Neural progenitor cell (in vitro differentiated cells): ENCODE data around the gene PFKFB4. TPM values are rescaled to one million over a fixed set of nuclear protein-coding genes. Genes with fewer than 3 reads are reported as not detected.

Experiments
- DNase-seq: peaks from one replicate; pipeline ENCODE4 v3.0.0-alpha.2; 2016; ENCODE audit warnings: low spot score
- H2AFZ ChIP-seq: fragments of 200-600 bp; sonication (generic); replicated peaks from 2 replicates; pipeline ENCODE4 v1.6.1; 2016; ENCODE audit warnings: antibody characterized with exemption
- H3F3A ChIP-seq: fragments of 200-600 bp; sonication (generic); 2 replicates; pipeline ENCODE4 v1.6.1; 2016; ENCODE audit warnings: antibody characterized with exemption, low read depth
- H3K27ac ChIP-seq: fragments of 200-600 bp; sonication (generic); 2 replicates; pipeline ENCODE4 v1.5.1; 2016; ENCODE audit warnings: mild to moderate bottlenecking
- H3K27me3 ChIP-seq: fragments of 200-600 bp; sonication (generic); 2 replicates; pipeline ENCODE4 v1.6.1; 2016; ENCODE audit warnings: mild to moderate bottlenecking, moderate library complexity
- H3K36me3 ChIP-seq: fragments of 200-600 bp; sonication (generic); 2 replicates; pipeline ENCODE4 v1.5.1; 2016
- H3K4me1 ChIP-seq: fragments of 200-600 bp; sonication (generic); 2 replicates; pipeline ENCODE4 v1.6.1; 2016; ENCODE audit warnings: mixed run types
- H3K4me2 ChIP-seq: fragments of 200-600 bp; sonication (generic); 2 replicates; pipeline ENCODE4 v1.6.1; 2016
- H3K4me3 ChIP-seq: fragments of 200-600 bp; sonication (generic); 2 replicates; pipeline ENCODE4 v1.5.1; 2016
- H3K79me2 ChIP-seq: fragments of 200-600 bp; sonication (generic); 2 replicates; pipeline ENCODE4 v1.6.1; 2016; ENCODE audit warnings: low read depth
- H3K9ac ChIP-seq: fragments of 200-600 bp; sonication (generic); 2 replicates; pipeline ENCODE4 v1.6.1; 2016
- H3K9me3 ChIP-seq: fragments of 200-600 bp; sonication (generic); 2 replicates; pipeline ENCODE4 v1.5.1; 2016; ENCODE audit warnings: low read depth
- H4K20me1 ChIP-seq: fragments of 200-600 bp; sonication (generic); 2 replicates; pipeline ENCODE4 v1.6.1; 2016; ENCODE audit warnings: low read depth
- H3K27ac Mint-ChIP-seq: 3 replicates; pipeline ENCODE4 v1.8.0; 2021; ENCODE audit warnings: mixed read lengths
- H3K27me3 Mint-ChIP-seq: 2 replicates; pipeline ENCODE4 v1.8.0; 2022; ENCODE audit warnings: low read depth, mild to moderate bottlenecking, inconsistent platforms, moderate library complexity, mixed read lengths; ENCODE audit not compliant: insufficient read depth
- H3K36me3 Mint-ChIP-seq: 3 replicates; pipeline ENCODE4 v1.8.0; 2021; ENCODE audit warnings: mixed read lengths
- H3K4me1 Mint-ChIP-seq: 3 replicates; pipeline ENCODE4 v1.8.0; 2021; ENCODE audit warnings: mixed read lengths
- H3K4me3 Mint-ChIP-seq: 3 replicates; pipeline ENCODE4 v1.8.0; 2021; ENCODE audit warnings: mild to moderate bottlenecking, moderate library complexity, mixed read lengths
- H3K9me3 Mint-ChIP-seq: 3 replicates; pipeline ENCODE4 v1.8.0; 2020; ENCODE audit warnings: mixed read lengths
- CTCF ChIP-seq: fragments of 200-600 bp; sonication (generic); IDR thresholded peaks from 2 replicates; pipeline ENCODE4 v1.5.1; 2017; ENCODE audit warnings: antibody characterized with exemption, mild to moderate bottlenecking
- EZH2 ChIP-seq: fragments of 200-600 bp; sonication (generic); IDR thresholded peaks from 2 replicates; pipeline ENCODE4 v1.6.1; 2017; ENCODE audit warnings: antibody characterized with exemption, mild to moderate bottlenecking, moderate library complexity
- EZH2phosphoT487 ChIP-seq: fragments of 200-600 bp; sonication (generic); IDR thresholded peaks from 2 replicates; pipeline ENCODE4 v1.6.1; 2017; ENCODE audit warnings: antibody characterized with exemption
- total RNA-seq: library from RNA; depleted of rRNA; stranded (reverse); fragments of >200 nt; gene quantifications from 2 replicates; pipeline ENCODE4 v1.2.3, GENCODE V29; 2015; ENCODE audit warnings: low replicate concordance

PFKFB4 gene
- total RNA-seq, 1 donor from 2014 or later = 59.5 TPM

GRCh38 chr3:48575366-48575765 is 18.8 kb upstream of the PFKFB4 start:
- Histone ChIP-seq H3K27ac (no peak overlapping the region), H2AFZ (no peak overlapping the region), H3K4me2 (no peak overlapping the region), H3K4me3 (no peak overlapping the region), H3K79me2 (no peaks in the 10 kb centered on the region), H4K20me1 (no peaks in the 10 kb centered on the region), H3F3A (no peaks in the 10 kb centered on the region), H3K36me3 (no peaks in the 10 kb centered on the region), H3K27me3 (no peaks in the 10 kb centered on the region), H3K4me1 (no peaks in the 10 kb centered on the region), H3K9me3 (no peaks in the 10 kb centered on the region), H3K9ac (no peak overlapping the region)
- TF ChIP-seq EZH2 = no peak
- H3K4me1 Mint-ChIP-seq = no peaks in the 10 kb centered on the region
- no peaks in the 10 kb centered on the region for H3K9me3 Mint-ChIP-seq
- peaks cover 16% of the 10 kb centered on the region for H3K36me3 Mint-ChIP-seq
- H3K27me3 Mint-ChIP-seq = peaks cover 5% of the 10 kb centered on the region
- H3K27ac Mint-ChIP-seq = no peak overlapping the region
- DNase-seq = no peak
- no peak overlapping the region for H3K4me3 Mint-ChIP-seq

GRCh38 chr3:48573973-48574585 is 17.5 kb upstream of the PFKFB4 start:
- Histone ChIP-seq H3K27ac (no peak overlapping the region), H3K36me3 (no peaks in the 10 kb centered on the region), H3K4me2 (no peak overlapping the region), H3K4me3 (no peak overlapping the region), H3K4me1 (no peaks in the 10 kb centered on the region), H3F3A (no peaks in the 10 kb centered on the region), H3K79me2 (no peaks in the 10 kb centered on the region), H2AFZ (no peak overlapping the region), H3K9me3 (no peaks in the 10 kb centered on the region), H3K9ac (no peak overlapping the region), H4K20me1 (no peaks in the 10 kb centered on the region), H3K27me3 (no peaks in the 10 kb centered on the region)
- no peak for DNase-seq
- H3K27ac Mint-ChIP-seq = peak overlapping the region; percentile 97
- peaks cover 5% of the 10 kb centered on the region for H3K27me3 Mint-ChIP-seq
- no peaks in the 10 kb centered on the region for H3K4me1 Mint-ChIP-seq
- TF ChIP-seq EZH2phosphoT487 = no peak
- TF ChIP-seq CTCF = no peak
- no peak for TF ChIP-seq EZH2
- H3K4me3 Mint-ChIP-seq = peak overlapping the region; percentile 56
- H3K9me3 Mint-ChIP-seq = no peaks in the 10 kb centered on the region
- H3K36me3 Mint-ChIP-seq = peaks cover 12% of the 10 kb centered on the region

GRCh38 chr3:48572517-48572916 is 15.9 kb upstream of the PFKFB4 start:
- Mint-ChIP-seq H3K27ac (no peak overlapping the region), H3K4me1 (no peaks in the 10 kb centered on the region), H3K4me3 (no peak overlapping the region), H3K36me3 (peaks cover 11% of the 10 kb centered on the region), H3K9me3 (no peaks in the 10 kb centered on the region), H3K27me3 (peaks cover 5% of the 10 kb centered on the region)
- Histone ChIP-seq H4K20me1 (no peaks in the 10 kb centered on the region), H3K27me3 (no peaks in the 10 kb centered on the region), H2AFZ (no peak overlapping the region), H3K4me3 (no peak overlapping the region), H3K4me2 (no peak overlapping the region), H3K4me1 (no peaks in the 10 kb centered on the region), H3K79me2 (no peaks in the 10 kb centered on the region), H3K9ac (no peak overlapping the region), H3K27ac (no peak overlapping the region), H3K9me3 (no peaks in the 10 kb centered on the region), H3F3A (no peaks in the 10 kb centered on the region), H3K36me3 (no peaks in the 10 kb centered on the region)
- TF ChIP-seq CTCF (no peak), EZH2 (no peak), EZH2phosphoT487 (no peak)
- DNase-seq = no peak

- Histone ChIP-seq H3K9me3 (no peaks in the 10 kb centered on the region), H3K36me3 (no peaks in the 10 kb centered on the region), H4K20me1 (no peaks in the 10 kb centered on the region), H3K27me3 (no peaks in the 10 kb centered on the region), H3K79me2 (no peaks in the 10 kb centered on the region), H3K27ac (no peak overlapping the region), H3F3A (no peaks in the 10 kb centered on the region), H2AFZ (no peak overlapping the region), H3K4me2 (no peak overlapping the region), H3K4me3 (no peak overlapping the region), H3K4me1 (no peaks in the 10 kb centered on the region), H3K9ac (no peak overlapping the region)
- TF ChIP-seq EZH2 (no peak), EZH2phosphoT487 (no peak), CTCF (no peak)
- Mint-ChIP-seq H3K36me3 (peaks cover 9% of the 10 kb centered on the region), H3K4me3 (no peak overlapping the region), H3K27me3 (peaks cover 5% of the 10 kb centered on the region), H3K9me3 (no peaks in the 10 kb centered on the region), H3K27ac (peak overlapping the region; percentile 79), H3K4me1 (no peaks in the 10 kb centered on the region)
- no peak for DNase-seq
Observed at GRCh38 chr3:48571938-48572337, 15.3 kb upstream of the PFKFB4 start.
